HG03457 (cell line): Measurements from ENCODE around the gene DEGS2.

Experiments used
- ATAC-seq: cut with Tn5 transposase; IDR thresholded peaks from one replicate; pipeline ENCODE4 v1.9.1; 2021; ENCODE audit warnings: moderate number of reproducible peaks; ENCODE audit not compliant: unreplicated experiment

Gene DEGS2

GRCh38 chr14:100149851-100150611 lies 9.4 kb downstream of the DEGS2 start:
- no peak for ATAC-seq

GRCh38 chr14:100148837-100149731 lies 10.4 kb downstream of the DEGS2 start:
- no peak for ATAC-seq

- no peak for ATAC-seq
Measured at GRCh38 chr14:100147691-100148464, 11.6 kb downstream of the DEGS2 start.

GRCh38 chr14:100147181-100147631 lies 12.2 kb downstream of the DEGS2 start:
- no peak for ATAC-seq

- no peak for ATAC-seq
Measured at GRCh38 chr14:100146531-100147091, 12.8 kb downstream of the DEGS2 start.

- no peak for ATAC-seq
Measured at GRCh38 chr14:100145682-100146464, 13.6 kb downstream of the DEGS2 start.

GRCh38 chr14:100144996-100145646 lies 14.3 kb downstream of the DEGS2 start:
- ATAC-seq, result no peak

GRCh38 chr14:100144645-100144995 lies 14.8 kb downstream of the DEGS2 start:
- ATAC-seq, result no peak

- ATAC-seq, result no peak
Measured at GRCh38 chr14:100143934-100144333, 15.5 kb downstream of the DEGS2 start.

GRCh38 chr14:100143523-100143922 lies 15.9 kb downstream of the DEGS2 start:
- ATAC-seq, result no peak

GRCh38 chr14:100142073-100143040 lies 17.1 kb downstream of the DEGS2 start:
- ATAC-seq, result no peak

- no peak for ATAC-seq
Measured at GRCh38 chr14:100141098-100141497, 18.3 kb downstream of the DEGS2 start.

GRCh38 chr14:100140452-100141078 lies 18.9 kb downstream of the DEGS2 start:
- no peak for ATAC-seq

- no peak for ATAC-seq
Measured at GRCh38 chr14:100138955-100139354, 20.5 kb downstream of the DEGS2 start.

GRCh38 chr14:100138082-100138787 lies 21.2 kb downstream of the DEGS2 start:
- no peak for ATAC-seq

- no peak for ATAC-seq
Measured at GRCh38 chr14:100137173-100137572, 22.3 kb downstream of the DEGS2 start.

GRCh38 chr14:100135784-100136183 lies 23.7 kb downstream of the DEGS2 start:
- no peak for ATAC-seq
